Stimulated activated CD8-positive, alpha-beta memory T cell treated with anti-CD3 and anti-CD28 coated beads, Interleukin-7, amount 100 ng/mL, for 4 hours (primary cell): Measurements from ENCODE around the gene C19orf25.

Experiments
- DNase-seq, 2 donors: peaks; one replicate each; pipeline ENCODE4 v3.0.0-alpha.2; 2020; ENCODE audit warnings: low read depth in 2 of 2

Gene C19orf25

DNA sequence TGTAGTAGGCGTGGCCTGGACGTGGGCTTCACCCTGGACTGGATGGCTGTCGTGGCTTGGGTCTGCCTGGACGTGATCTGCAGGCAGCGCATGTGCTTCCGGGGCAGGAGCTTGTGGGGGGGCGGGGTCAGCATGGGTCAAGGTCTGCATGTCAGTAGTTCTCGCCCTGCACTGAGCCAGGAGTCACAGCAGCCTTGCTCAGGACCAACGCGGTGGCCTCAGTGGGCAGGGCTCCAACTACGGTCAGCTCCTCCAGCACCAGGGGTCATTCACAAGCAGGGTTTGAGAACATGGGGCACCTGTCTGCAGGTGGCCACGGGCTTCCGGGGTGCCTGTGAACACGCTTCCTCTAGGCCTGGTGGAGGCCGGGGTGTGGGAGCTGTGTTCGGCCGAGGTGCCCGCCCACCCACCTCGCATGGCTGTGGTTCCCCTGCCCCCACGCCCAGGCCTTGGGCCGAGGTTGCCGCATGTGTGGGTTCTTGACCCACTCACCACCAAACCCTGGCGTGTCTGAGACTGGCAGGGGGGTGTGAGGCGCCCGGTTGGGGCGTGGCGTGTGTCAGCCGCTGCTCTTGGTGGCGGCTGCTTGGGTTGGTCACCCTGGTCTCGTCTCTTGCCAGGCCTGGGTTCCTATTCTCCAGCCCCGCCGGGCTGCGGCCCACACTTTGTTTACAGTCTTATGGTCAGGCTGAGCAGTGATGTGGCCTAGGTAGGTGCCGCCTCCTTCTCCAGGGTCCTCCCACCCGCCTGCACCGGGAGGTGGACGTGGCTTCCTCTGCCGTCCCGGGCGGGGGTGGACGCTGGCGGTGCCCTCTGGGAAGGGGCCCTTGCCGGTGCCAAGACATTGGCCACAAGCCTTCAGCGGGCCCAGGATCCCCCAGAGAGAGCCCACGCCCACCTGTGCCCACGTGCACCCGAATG, 45.6 kb downstream of the C19orf25 start:
- DNase-seq, result no peak

DNA sequence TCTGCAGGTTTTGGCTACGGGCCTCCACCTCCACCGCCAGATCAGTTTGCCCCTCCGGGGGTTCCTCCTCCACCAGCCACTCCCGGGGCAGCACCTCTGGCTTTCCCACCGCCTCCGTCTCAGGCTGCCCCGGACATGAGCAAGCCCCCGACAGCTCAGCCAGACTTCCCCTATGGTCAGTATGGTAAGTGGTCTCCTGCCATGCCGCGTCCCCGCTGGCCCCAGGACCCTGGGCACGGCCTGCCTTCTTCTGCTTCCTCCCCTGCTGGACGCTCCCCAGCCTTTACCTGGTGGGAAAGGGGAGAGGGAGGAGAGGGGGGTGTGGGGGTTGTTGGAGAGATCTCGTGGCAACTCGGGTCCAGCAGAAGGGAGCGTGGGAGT, 46.5 kb downstream of the C19orf25 start:
- no peak for DNase-seq

DNA sequence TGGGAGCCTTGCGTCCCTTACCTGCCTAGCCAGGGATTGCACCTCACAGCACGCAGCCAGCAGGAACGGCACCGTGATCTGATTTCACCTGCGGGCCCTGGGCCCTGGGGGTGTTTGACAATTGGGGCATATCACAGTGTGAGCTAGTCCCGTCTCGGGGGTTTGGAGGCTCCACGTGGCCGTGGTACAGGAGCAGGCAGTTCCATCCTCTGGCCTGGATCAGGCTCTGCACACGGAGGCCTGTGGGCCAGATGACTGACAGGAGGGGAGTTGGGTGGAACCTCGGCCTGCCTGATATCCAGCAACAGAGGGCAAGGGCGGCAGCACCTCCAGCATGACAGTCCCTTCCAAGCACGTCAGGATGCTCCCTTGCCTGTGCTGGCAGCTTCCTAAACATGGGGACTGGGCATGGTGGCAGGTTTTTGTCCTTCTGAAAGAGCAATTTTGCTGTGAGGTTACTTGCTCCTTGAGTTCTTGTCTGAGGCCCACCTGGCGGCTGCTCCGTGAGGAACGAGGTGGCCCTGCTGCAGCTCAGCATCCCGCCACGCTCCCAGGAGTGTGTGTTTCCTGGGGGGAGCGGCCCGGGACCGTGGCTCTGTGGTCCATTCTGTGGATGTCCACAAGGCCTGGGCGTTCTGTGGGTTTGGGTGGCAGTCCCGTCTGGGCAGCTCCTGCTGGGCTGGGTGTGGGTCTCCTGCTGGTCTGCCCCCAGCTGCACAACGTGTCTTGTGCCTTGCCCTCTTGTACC, 47.1 kb downstream of the C19orf25 start:
- DNase-seq, result no peak

DNA sequence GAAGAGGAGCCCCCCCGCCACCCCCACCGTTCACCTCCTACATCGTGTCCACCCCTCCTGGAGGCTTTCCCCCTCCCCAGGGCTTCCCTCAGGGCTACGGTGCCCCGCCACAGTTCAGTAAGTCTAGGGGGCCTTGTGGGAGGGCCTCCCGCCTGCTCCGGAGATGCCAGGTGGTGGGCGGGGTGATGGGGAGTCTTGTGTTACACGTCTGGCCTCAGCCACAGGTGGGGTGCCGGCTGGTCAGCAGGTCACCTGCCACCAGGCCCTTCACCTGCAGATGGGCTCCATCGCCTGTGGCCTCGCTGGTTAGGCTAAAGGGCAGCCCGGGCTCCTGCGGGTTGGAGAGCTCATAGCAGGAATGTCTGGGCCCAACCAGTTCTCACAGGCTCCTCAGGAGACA, 48.8 kb downstream of the C19orf25 start:
- no peak for DNase-seq

DNA sequence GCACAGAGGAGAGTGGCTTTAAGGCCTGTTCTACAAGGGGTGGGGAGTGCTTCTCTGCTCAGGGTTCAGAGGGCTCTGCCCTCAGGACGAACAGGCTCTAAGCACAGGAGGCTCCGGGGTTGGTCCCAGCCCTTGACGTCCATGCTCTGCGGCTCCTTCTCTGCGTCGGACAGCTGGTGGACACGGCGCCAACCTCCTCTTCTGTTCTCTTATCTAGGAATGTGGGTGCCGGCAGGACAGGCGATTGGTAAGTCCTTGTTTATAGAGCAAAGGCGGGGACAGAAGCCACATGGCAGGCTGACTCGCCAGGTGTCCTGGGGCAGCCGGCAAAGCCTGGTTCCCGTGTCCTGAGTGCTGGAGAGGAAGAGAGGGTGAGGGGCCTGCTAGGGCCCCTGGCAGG, 49.3 kb downstream of the C19orf25 start:
- DNase-seq, result no peak

DNA sequence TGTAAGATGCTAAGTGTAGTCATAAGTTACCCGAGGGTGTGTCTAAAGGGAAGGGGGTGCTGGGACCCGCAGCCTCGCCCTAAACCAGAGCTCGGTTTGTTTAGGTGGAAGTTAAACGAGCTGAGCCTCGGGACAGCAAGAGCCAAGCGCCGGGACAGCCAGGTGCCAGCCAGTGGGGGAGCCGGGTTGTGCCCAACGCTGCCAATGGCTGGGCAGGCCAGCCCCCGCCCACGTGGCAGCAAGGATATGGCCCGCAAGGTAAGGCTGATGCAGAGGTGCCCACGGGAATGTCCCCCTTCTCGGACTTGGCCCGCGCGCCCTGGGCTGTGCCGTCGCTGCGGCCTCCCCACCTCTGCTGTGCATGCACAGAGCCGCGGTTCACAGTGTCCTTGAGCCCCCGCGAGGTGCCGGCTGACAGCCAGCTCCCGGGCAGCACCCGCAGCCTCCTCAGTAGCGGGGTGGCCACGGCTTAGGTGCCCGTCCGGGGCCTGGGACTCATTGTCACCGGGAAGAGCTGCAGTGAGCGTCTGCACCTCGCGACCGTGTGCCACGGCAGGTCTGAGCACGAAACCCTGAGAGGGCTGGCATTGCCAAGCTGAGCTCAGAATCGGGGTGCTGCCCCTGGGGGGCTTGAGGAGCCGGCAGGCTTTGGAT, 50.1 kb downstream of the C19orf25 start:
- no peak for DNase-seq

DNA sequence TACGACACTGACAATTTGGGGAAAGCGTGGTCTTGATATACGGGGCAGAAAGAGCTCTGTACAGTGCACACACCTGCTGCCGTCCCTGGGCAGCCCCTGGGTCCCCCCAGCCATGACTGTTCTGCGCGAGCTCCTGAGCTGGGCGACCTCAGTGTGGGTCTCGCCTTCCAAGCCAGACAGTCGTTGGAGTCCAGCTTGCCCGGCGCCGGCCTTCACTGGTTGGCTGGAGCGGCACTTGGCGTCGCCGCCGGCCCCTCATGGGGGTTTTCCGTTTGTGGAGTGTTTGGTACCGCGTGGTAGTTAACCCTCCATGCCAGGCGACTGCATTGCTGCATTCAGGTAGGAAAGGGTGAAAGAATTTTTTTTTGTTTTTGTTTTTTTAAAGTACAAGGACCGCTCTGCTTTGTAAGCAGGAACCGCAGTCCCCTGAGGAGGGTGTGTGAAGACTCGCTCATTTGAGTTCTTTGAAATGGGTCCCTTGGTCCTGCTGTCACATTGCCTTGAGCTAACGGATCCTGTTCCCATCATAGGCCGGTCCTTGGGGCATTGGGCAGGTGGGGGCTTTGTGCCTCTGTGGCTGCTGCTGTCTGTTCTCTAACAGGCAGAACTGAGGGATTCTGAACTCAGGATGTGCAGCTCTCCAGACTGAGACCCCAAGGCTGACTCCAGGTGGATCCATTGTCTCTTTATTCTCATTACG, 51.6 kb downstream of the C19orf25 start:
- DNase-seq, result no peak

DNA sequence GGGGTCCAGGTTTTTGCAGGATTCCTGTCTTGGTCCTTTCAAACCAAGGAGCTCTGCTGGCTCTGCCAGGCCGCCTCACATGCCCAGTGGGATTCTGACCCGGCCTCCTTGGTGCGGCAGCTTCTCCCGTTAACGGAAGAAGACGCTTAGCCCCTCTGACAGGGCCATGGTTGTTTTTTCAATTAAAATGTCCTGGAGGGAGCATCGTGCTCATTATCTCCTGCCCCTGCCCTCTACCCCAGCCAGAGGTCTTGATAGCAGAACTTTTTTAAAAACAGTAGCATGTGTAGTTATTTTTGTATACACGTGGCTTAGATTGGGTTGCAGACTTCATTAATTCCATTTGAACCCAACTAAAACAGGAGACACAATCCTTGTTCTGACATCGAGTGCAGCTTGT, 52.3 kb downstream of the C19orf25 start:
- DNase-seq, result no peak

DNA sequence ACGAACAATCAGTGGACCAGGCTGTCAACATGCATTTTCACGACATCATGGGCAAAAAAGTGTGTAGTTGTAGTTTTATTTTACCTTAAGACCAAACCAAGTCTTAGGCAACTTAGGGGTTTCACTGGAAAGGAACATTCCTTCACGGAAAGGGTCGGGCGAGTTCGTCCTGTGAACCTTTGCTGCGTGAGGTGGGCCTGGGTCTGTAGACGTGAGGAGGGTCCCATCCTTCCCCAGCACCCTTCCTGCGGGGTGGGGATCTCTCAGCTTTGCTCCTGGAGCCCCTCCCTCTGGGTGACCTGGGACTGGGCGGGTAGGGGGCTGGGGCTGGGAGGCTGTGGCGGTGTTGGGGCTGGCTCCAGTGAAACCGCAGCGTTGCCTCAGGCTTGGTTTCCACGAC, 53.1 kb downstream of the C19orf25 start:
- DNase-seq, result no peak

DNA sequence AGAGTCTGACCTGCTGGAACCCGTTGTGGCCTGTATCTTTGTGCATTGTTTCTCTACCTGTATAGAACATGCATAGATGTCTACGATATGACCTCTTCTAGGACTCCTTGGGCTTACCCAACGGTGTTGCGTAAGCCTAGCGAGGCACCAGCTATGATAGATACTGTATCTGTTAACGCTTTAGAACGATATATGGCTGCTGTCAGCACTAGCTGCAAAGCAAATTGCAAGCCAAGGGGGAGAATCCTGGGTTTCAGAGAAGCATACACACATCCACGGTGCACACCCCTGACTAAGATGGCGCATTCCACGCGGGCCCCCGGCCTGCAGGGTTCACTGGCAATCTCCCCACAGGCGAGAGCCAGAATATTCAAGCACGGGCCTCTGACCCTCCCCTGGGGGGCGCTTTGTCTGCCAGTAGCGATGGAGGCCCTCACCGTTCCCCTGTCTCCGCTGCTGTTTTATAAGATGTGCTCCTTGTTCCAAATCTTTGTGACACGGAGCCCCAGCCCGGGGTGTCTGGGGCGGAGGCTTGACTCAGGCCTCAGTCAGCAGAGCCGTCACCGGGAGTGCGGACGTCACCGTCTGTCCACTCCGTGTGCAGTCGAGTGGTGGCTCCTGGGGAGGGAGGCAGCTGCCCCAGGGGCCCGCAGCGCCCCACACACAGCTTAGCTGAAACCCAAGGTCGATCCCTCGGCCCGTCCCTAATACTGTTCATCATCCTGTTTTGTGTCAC, 53.7 kb downstream of the C19orf25 start:
- no peak for DNase-seq

DNA sequence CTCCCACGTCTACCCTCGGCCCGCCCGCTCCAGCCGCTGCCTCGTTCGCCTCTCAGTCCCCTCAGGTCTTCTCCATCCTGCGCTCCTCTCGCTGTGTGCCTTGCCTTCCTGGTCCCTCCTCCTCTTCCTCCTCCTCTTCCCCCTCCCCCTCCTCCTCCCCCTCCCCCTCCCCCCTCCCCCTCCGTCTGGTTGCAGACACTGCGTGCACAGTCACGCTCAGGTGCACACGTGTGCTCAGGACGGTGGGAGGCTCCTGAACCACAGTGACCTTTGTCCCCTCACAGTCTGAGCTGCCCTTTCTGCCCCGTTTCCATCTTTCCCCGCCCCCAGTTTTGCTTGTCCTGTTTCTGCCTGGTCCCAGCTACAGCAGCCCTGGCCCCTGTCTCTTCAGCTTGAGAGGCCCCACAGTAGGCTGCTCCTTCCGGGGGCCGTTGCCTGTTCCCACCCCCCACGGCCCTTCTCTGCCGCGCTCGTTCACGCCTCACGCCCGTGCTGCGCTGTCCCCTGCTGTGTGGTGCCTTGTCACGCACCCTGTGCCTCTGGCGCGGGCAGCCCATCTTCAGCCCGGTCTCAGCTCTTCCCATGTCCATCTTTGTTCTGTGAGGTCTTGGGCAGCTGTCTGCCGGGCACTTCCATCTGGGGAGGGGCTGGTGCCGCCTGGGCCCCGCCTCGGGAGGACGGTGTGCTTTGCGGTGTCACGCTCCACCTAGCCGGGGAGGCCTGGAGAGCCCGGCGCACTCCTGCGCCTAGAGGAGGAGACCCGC, 54.6 kb downstream of the C19orf25 start:
- DNase-seq, result no peak

DNA sequence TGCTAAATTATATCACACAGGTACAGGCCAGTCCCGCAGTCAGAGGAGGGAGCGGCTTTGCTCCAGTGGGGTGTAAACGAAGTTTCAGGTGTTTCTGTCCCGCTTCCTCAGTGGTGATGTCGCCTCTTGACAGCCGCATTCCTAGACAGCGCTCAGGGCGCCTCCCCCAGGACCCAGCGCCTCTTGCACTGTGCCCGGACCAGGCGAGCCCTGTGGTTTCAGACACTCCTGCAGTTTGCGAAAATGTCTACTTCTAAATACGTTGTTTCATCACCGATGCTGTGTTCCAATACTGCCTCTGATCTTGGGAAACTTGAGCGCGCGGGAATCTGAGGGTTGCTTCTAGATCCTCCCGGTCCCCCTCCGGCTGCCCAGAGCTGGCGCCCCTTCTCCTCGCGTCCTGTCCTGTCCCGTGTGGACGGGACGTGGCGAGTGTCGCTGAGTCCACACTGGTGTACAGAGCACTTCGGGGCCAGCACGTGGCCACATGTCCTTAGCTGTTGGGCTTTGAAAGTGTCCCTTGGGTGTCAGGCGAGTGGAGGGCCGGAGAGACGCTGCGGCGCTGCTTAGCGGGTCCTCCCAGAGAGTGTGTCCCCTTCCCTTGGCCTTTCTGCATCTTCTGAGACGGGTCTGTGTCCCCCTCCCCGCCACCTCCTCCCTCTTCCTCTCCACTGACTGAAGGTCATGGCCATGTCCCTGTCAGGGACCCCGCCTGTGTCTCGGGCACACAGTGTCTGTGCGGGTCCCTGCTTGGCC, 55.4 kb downstream of the C19orf25 start:
- DNase-seq, result no peak
